Dermis blood vessel endothelial cell (primary cell): ENCODE data around the gene RBMS3. TPM values are rescaled to one million over a fixed set of nuclear protein-coding genes. Genes with fewer than 3 reads are reported as not detected.

Experiments
- DNase-seq: peaks from one replicate; pipeline ENCODE4 v3.0.0; 2010
- total RNA-seq: library from RNA; depleted of rRNA; stranded (reverse); fragments of >200 nt; gene quantifications from 2 replicates; pipeline ENCODE4 v1.2.3, GENCODE V29; 2014

RBMS3 gene
- total RNA-seq, 1 donor from 2014 or later = 37.6 TPM

- peak; percentile 21 for DNase-seq
These were observed 255.3 kb downstream of the RBMS3 start for GRCh38 chr3:29536016-29536758.

GRCh38 chr3:29537889-29538609, 257.2 kb downstream of the RBMS3 start:
- peak; percentile 67 for DNase-seq

GRCh38 chr3:29538610-29538958, 257.7 kb downstream of the RBMS3 start:
- no peak for DNase-seq

GRCh38 chr3:29540544-29540943, 259.7 kb downstream of the RBMS3 start:
- no peak for DNase-seq

- DNase-seq = no peak
These were observed 264.0 kb downstream of the RBMS3 start for GRCh38 chr3:29544701-29545363.

- DNase-seq = no peak
These were observed 264.7 kb downstream of the RBMS3 start for GRCh38 chr3:29545615-29546014.

- no peak for DNase-seq
These were observed 271.2 kb downstream of the RBMS3 start for GRCh38 chr3:29552051-29552450.

- DNase-seq = peak; percentile 15
These were observed 273.7 kb downstream of the RBMS3 start for GRCh38 chr3:29554566-29554965.

- no peak for DNase-seq
These were observed 274.7 kb downstream of the RBMS3 start for GRCh38 chr3:29555590-29555989.

GRCh38 chr3:29557186-29557585, 276.3 kb downstream of the RBMS3 start:
- no peak for DNase-seq

- DNase-seq = no peak
These were observed 277.0 kb downstream of the RBMS3 start for GRCh38 chr3:29557825-29558224.

GRCh38 chr3:29559741-29560465, 279.0 kb downstream of the RBMS3 start:
- DNase-seq = no peak

GRCh38 chr3:29561651-29562149, 280.8 kb downstream of the RBMS3 start:
- DNase-seq = no peak

- no peak for DNase-seq
These were observed 284.4 kb downstream of the RBMS3 start for GRCh38 chr3:29565236-29565635.

GRCh38 chr3:29567501-29567900, 286.6 kb downstream of the RBMS3 start:
- no peak for DNase-seq

- DNase-seq = no peak
These were observed 287.5 kb downstream of the RBMS3 start for GRCh38 chr3:29568355-29568754.

GRCh38 chr3:29576181-29576580, 295.3 kb downstream of the RBMS3 start:
- DNase-seq = no peak

- no peak for DNase-seq
These were observed 295.8 kb downstream of the RBMS3 start for GRCh38 chr3:29576675-29577074.

GRCh38 chr3:29577250-29577649, 296.4 kb downstream of the RBMS3 start:
- no peak for DNase-seq

GRCh38 chr3:29581311-29581710, 300.4 kb downstream of the RBMS3 start:
- no peak for DNase-seq

GRCh38 chr3:29582273-29582672, 301.4 kb downstream of the RBMS3 start:
- no peak for DNase-seq

GRCh38 chr3:29583861-29584260, 303.0 kb downstream of the RBMS3 start:
- no peak for DNase-seq

GRCh38 chr3:29585368-29585767, 304.5 kb downstream of the RBMS3 start:
- DNase-seq = no peak
